Hepatocyte (in vitro differentiated cells): ENCODE data around the gene ANKRD31.

Experiments used
- CTCF ChIP-seq: fragments of 200-600 bp; sonication (generic); IDR thresholded peaks from 2 replicates; pipeline ENCODE4 v1.5.1; 2016; ENCODE audit warnings: antibody characterized with exemption, mild to moderate bottlenecking; ENCODE audit not compliant: poor library complexity
- EZH2 ChIP-seq: fragments of 200-600 bp; sonication (generic); IDR thresholded peaks from 2 replicates; pipeline ENCODE4 v1.6.1; 2016; ENCODE audit warnings: antibody characterized with exemption, mild to moderate bottlenecking, borderline replicate concordance
- EZH2phosphoT487 ChIP-seq: fragments of 200-600 bp; sonication (generic); IDR thresholded peaks from one replicate; pipeline ENCODE4 v1.6.1; 2018; ENCODE audit warnings: antibody characterized with exemption, mild to moderate bottlenecking, low read depth, moderate library complexity; ENCODE audit not compliant: unreplicated experiment, severe bottlenecking

GRCh38 chr5:75021800-75022199 is 214.9 kb downstream of the ANKRD31 start:
- no peak for TF ChIP-seq CTCF
- TF ChIP-seq EZH2, result no peak
- TF ChIP-seq EZH2phosphoT487, result no peak
